ENCODE measurements around the gene MARVELD1.

The MARVELD1 gene

GRCh38 chr10:97713339-97713825 lies at the start of gene MARVELD1:
Gene MARVELD1 (plus strand): TSS chr10:97713730. CDS start chr10:97713877, 147 bp downstream.
- Histone ChIP-seq H3K9me3 (ENCODE audit: control insufficient read depth, insufficient read depth, low read length) (no peaks in the 10 kb centered on the region), H3K27me3 (ENCODE audit: control insufficient read depth, insufficient read depth, low read length) (peaks cover 4% of the 10 kb centered on the region; the same call in 1 of the 2 replicates), H3K9ac (ENCODE audit: low read depth, low read length) (peak within 1 kb of the TSS; percentile 78), H3K27ac (ENCODE audit: low read depth, low read length) (peak within 1 kb of the TSS; percentile 82), H3K4me1 (ENCODE audit: control insufficient read depth, insufficient read depth, low read length) (peaks cover 23% of the 10 kb centered on the region), H3K4me3 (ENCODE audit: low read depth, low read length) (peak within 1 kb of the TSS; percentile 84), H3K36me3 (ENCODE audit: control insufficient read depth, insufficient read depth, low read length) (peaks cover 18% of the 10 kb centered on the region)

- no peak overlapping the region for H3K27ac ChIP-seq (ENCODE audit: low read depth, low read length)
- no peak overlapping the region for H3K4me3 ChIP-seq (ENCODE audit: low read depth, low read length)
- no peaks in the 10 kb centered on the region for H3K9me3 ChIP-seq (ENCODE audit: control insufficient read depth, insufficient read depth, low read length)
- no peaks in the 10 kb centered on the region for H3K4me1 ChIP-seq (ENCODE audit: control insufficient read depth, insufficient read depth, low read length)
- H3K27me3 ChIP-seq (ENCODE audit: control insufficient read depth, insufficient read depth, low read length) = no peaks in the 10 kb centered on the region
- no peak overlapping the region for H3K9ac ChIP-seq (ENCODE audit: low read depth, low read length)
- peaks cover 77% of the 10 kb centered on the region for H3K36me3 ChIP-seq (ENCODE audit: control insufficient read depth, insufficient read depth, low read length)
Observed at GRCh38 chr10:97664282-97664850, 49.2 kb upstream of the MARVELD1 start.

GRCh38 chr10:97666992-97667391 lies 46.5 kb upstream of the MARVELD1 start:
- Histone ChIP-seq H3K27ac (ENCODE audit: low read depth, low read length) (no peak overlapping the region), H3K36me3 (ENCODE audit: control insufficient read depth, insufficient read depth, low read length) (peaks cover 81% of the 10 kb centered on the region), H3K4me3 (ENCODE audit: low read depth, low read length) (no peak overlapping the region), H3K4me1 (ENCODE audit: control insufficient read depth, insufficient read depth, low read length) (no peaks in the 10 kb centered on the region), H3K9ac (ENCODE audit: low read depth, low read length) (no peak overlapping the region), H3K27me3 (ENCODE audit: control insufficient read depth, insufficient read depth, low read length) (no peaks in the 10 kb centered on the region), H3K9me3 (ENCODE audit: control insufficient read depth, insufficient read depth, low read length) (no peaks in the 10 kb centered on the region)

- H3K9me3 ChIP-seq (ENCODE audit: control insufficient read depth, insufficient read depth, low read length) = no peaks in the 10 kb centered on the region
- H3K4me3 ChIP-seq (ENCODE audit: low read depth, low read length) = no peak overlapping the region
- no peaks in the 10 kb centered on the region for H3K27me3 ChIP-seq (ENCODE audit: control insufficient read depth, insufficient read depth, low read length)
- peaks cover 76% of the 10 kb centered on the region for H3K36me3 ChIP-seq (ENCODE audit: control insufficient read depth, insufficient read depth, low read length)
- H3K9ac ChIP-seq (ENCODE audit: low read depth, low read length) = no peak overlapping the region
- no peaks in the 10 kb centered on the region for H3K4me1 ChIP-seq (ENCODE audit: control insufficient read depth, insufficient read depth, low read length)
- H3K27ac ChIP-seq (ENCODE audit: low read depth, low read length) = no peak overlapping the region
Observed at GRCh38 chr10:97667463-97667862, 46.1 kb upstream of the MARVELD1 start.

- no peak overlapping the region for H3K9ac ChIP-seq (ENCODE audit: low read depth, low read length)
- no peak overlapping the region for H3K4me3 ChIP-seq (ENCODE audit: low read depth, low read length)
- H3K4me1 ChIP-seq (ENCODE audit: control insufficient read depth, insufficient read depth, low read length) = no peaks in the 10 kb centered on the region
- no peak overlapping the region for H3K27ac ChIP-seq (ENCODE audit: low read depth, low read length)
- peaks cover 74% of the 10 kb centered on the region for H3K36me3 ChIP-seq (ENCODE audit: control insufficient read depth, insufficient read depth, low read length)
- H3K9me3 ChIP-seq (ENCODE audit: control insufficient read depth, insufficient read depth, low read length) = no peaks in the 10 kb centered on the region
- H3K27me3 ChIP-seq (ENCODE audit: control insufficient read depth, insufficient read depth, low read length) = no peaks in the 10 kb centered on the region
Observed at GRCh38 chr10:97669571-97669970, 44.0 kb upstream of the MARVELD1 start.

GRCh38 chr10:97673736-97674525 lies 39.6 kb upstream of the MARVELD1 start:
- Histone ChIP-seq H3K9ac (ENCODE audit: low read depth, low read length) (no peak overlapping the region), H3K36me3 (ENCODE audit: control insufficient read depth, insufficient read depth, low read length) (peaks cover 71% of the 10 kb centered on the region), H3K27me3 (ENCODE audit: control insufficient read depth, insufficient read depth, low read length) (no peaks in the 10 kb centered on the region), H3K4me1 (ENCODE audit: control insufficient read depth, insufficient read depth, low read length) (no peaks in the 10 kb centered on the region), H3K4me3 (ENCODE audit: low read depth, low read length) (no peak overlapping the region), H3K9me3 (ENCODE audit: control insufficient read depth, insufficient read depth, low read length) (no peaks in the 10 kb centered on the region), H3K27ac (ENCODE audit: low read depth, low read length) (no peak overlapping the region)

GRCh38 chr10:97675222-97675621 lies 38.3 kb upstream of the MARVELD1 start:
- no peak overlapping the region for H3K4me3 ChIP-seq (ENCODE audit: low read depth, low read length)
- H3K36me3 ChIP-seq (ENCODE audit: control insufficient read depth, insufficient read depth, low read length) = peaks cover 59% of the 10 kb centered on the region
- no peaks in the 10 kb centered on the region for H3K9me3 ChIP-seq (ENCODE audit: control insufficient read depth, insufficient read depth, low read length)
- no peaks in the 10 kb centered on the region for H3K4me1 ChIP-seq (ENCODE audit: control insufficient read depth, insufficient read depth, low read length)
- H3K27ac ChIP-seq (ENCODE audit: low read depth, low read length) = no peak overlapping the region
- H3K27me3 ChIP-seq (ENCODE audit: control insufficient read depth, insufficient read depth, low read length) = no peaks in the 10 kb centered on the region
- no peak overlapping the region for H3K9ac ChIP-seq (ENCODE audit: low read depth, low read length)

- Histone ChIP-seq H3K27me3 (ENCODE audit: control insufficient read depth, insufficient read depth, low read length) (no peaks in the 10 kb centered on the region), H3K36me3 (ENCODE audit: control insufficient read depth, insufficient read depth, low read length) (peaks cover 51% of the 10 kb centered on the region), H3K9ac (ENCODE audit: low read depth, low read length) (no peak overlapping the region), H3K4me3 (ENCODE audit: low read depth, low read length) (no peak overlapping the region), H3K27ac (ENCODE audit: low read depth, low read length) (no peak overlapping the region), H3K9me3 (ENCODE audit: control insufficient read depth, insufficient read depth, low read length) (no peaks in the 10 kb centered on the region), H3K4me1 (ENCODE audit: control insufficient read depth, insufficient read depth, low read length) (no peaks in the 10 kb centered on the region)
Observed at GRCh38 chr10:97676770-97677581, 36.6 kb upstream of the MARVELD1 start.

GRCh38 chr10:97679594-97679993 lies 33.9 kb upstream of the MARVELD1 start:
- Histone ChIP-seq H3K27ac (ENCODE audit: low read depth, low read length) (no peak overlapping the region), H3K9ac (ENCODE audit: low read depth, low read length) (no peak overlapping the region), H3K4me1 (ENCODE audit: control insufficient read depth, insufficient read depth, low read length) (peaks cover 7% of the 10 kb centered on the region; the same call in 1 of the 2 replicates), H3K4me3 (ENCODE audit: low read depth, low read length) (no peak overlapping the region), H3K9me3 (ENCODE audit: control insufficient read depth, insufficient read depth, low read length) (no peaks in the 10 kb centered on the region), H3K36me3 (ENCODE audit: control insufficient read depth, insufficient read depth, low read length) (peaks cover 32% of the 10 kb centered on the region), H3K27me3 (ENCODE audit: control insufficient read depth, insufficient read depth, low read length) (no peaks in the 10 kb centered on the region)

- no peak overlapping the region for H3K4me3 ChIP-seq (ENCODE audit: low read depth, low read length)
- no peak overlapping the region for H3K27ac ChIP-seq (ENCODE audit: low read depth, low read length)
- peaks cover 15% of the 10 kb centered on the region for H3K36me3 ChIP-seq (ENCODE audit: control insufficient read depth, insufficient read depth, low read length)
- 0 out of 2 replicates have a peak, but pooled peaks cover 2% of the 10 kb centered on the region for H3K27me3 ChIP-seq (ENCODE audit: control insufficient read depth, insufficient read depth, low read length)
- no peak overlapping the region for H3K9ac ChIP-seq (ENCODE audit: low read depth, low read length)
- H3K4me1 ChIP-seq (ENCODE audit: control insufficient read depth, insufficient read depth, low read length) = peaks cover 11% of the 10 kb centered on the region
- H3K9me3 ChIP-seq (ENCODE audit: control insufficient read depth, insufficient read depth, low read length) = no peaks in the 10 kb centered on the region
Observed at GRCh38 chr10:97682042-97682441, 31.5 kb upstream of the MARVELD1 start.
